Right lobe of liver (tissue), 4 donors: Measurements from ENCODE around the gene PACS2.

ENCODE experiments used
- CTCF ChIP-seq, 4 donors: fragments of 200-600 bp in 3 of 4; fragments of 450-650 bp in 1 of 4; IDR thresholded peaks; one replicate each; pipeline versions ENCODE4 v1.5.1 to v1.8.0; 2016 to 2022; ENCODE audit warnings: antibody characterized with exemption in 4 of 4, mild to moderate bottlenecking in 2 of 4
- POLR2A ChIP-seq: fragments of 450-650 bp; IDR thresholded peaks from one replicate; pipeline ENCODE4 v1.6.1; 2017; ENCODE audit warnings: antibody characterized with exemption, mild to moderate bottlenecking
- donor health status: DM: no; HTN: no; CAD: no.
- donor health status: DM: no; HTN: no; CAD: no.
- donor health status: DM: no; HTN: yes; CAD: no.

- TF ChIP-seq POLR2A (no peak), CTCF (IDR thresholded peaks at IDR 0.05) (no peak)
Measured at GRCh38 chr14:105442125-105442524, 127.6 kb downstream of the PACS2 start.
